ENCODE results near the gene SPATA31E1.
"Not testable (repeated sequence)": the region's sequence is repeated elsewhere in the genome, so short reads cannot be mapped to it uniquely, and the experiment has no call there.

SPATA31E1 gene

GRCh38 chr9:87937352-87937751, 54.7 kb downstream of the SPATA31E1 start:
- FAIRE-seq: not testable (repeated sequence)

DNA sequence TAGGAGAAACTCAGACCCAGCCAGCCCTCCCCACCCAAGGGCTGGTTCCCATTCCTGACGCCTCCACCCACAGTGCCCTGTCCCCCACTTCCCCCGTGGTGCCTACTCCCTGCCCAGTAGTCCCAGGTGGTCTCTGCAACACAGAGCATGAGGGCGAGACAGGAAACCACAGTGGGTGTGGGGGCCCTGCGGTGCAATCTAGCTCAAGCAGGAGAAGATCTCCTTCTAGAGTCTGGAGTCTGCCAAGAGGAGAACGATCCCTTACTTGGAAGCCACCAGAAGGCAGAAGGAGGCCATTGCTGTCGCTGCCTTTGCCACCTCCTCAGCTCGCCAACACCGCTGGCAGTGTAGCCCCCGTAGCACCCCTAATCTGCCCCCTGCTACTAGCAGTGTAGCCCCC, 55.2 kb downstream of the SPATA31E1 start:
- FAIRE-seq: not testable (repeated sequence)

GRCh38 chr9:87938336-87938735, 55.7 kb downstream of the SPATA31E1 start:
- not testable (repeated sequence) for FAIRE-seq

Measured in islet of Langerhans (tissue), 1 donor.